Bladder microvascular endothelial cell (primary cell): ENCODE measurements around the gene POLR2E. TPM values are rescaled to one million over a fixed set of nuclear protein-coding genes. Genes with fewer than 3 reads are reported as not detected.

Experiments
- total RNA-seq: library from RNA; depleted of rRNA; stranded (reverse); fragments of >200 nt; gene quantifications from 2 replicates; pipeline ENCODE4 v1.2.3, GENCODE V29; 2014

The POLR2E gene
- 70.6 and 138 TPM in 2 replicates for total RNA-seq

GRCh38 chr19:1094978-1095701 is at the start of gene POLR2E:
Gene POLR2E, minus strand, starts transcription at chr19:1095375. Its CDS starts 60 bp downstream, at chr19:1095315.

GRCh38 chr19:1103708-1104310 is 8.6 kb upstream of the POLR2E start, which contains the start of gene GPX4:
Gene GPX4, plus strand, starts transcription at chr19:1103994. Its CDS starts 50 bp downstream, at chr19:1104044.

GRCh38 chr19:1066748-1067340 is 28.3 kb downstream of the POLR2E start, which contains the start of gene ARHGAP45:
Gene ARHGAP45, plus strand, starts transcription at chr19:1067167. Its CDS starts 239 bp downstream, at chr19:1067406.

GRCh38 chr19:1039646-1040475 is 55.3 kb downstream of the POLR2E start, which contains the start of gene ABCA7:
Gene ABCA7, plus strand, starts transcription at chr19:1040107. Its CDS starts 1,255 bp downstream, at chr19:1041362.

Other genes with a start within 250 kb of the POLR2E start
- not detected in 2 replicates for gene ELANE, start 243.1 kb downstream of the POLR2E start, total RNA-seq
- gene CFD, start 235.7 kb downstream of the POLR2E start, total RNA-seq: 1.5 and 1.8 TPM in 2 replicates
- 18.3 and 54.2 TPM in 2 replicates for gene MED16, start 202.2 kb downstream of the POLR2E start, total RNA-seq
- gene RNU6-9, start 201.9 kb downstream of the POLR2E start, total RNA-seq: not detected in 2 replicates
- 17.5 and 33.3 TPM in 2 replicates for gene R3HDM4, start 182.2 kb downstream of the POLR2E start, total RNA-seq
- not detected in 2 replicates for gene KISS1R, start 178.0 kb downstream of the POLR2E start, total RNA-seq
- gene ARID3A, start 169.3 kb downstream of the POLR2E start, total RNA-seq: 9.2 and 16.4 TPM in 2 replicates
- 72.4 and 77.4 TPM in 2 replicates for gene WDR18, start 111.0 kb downstream of the POLR2E start, total RNA-seq
- 0.50 and 0.97 TPM in 2 replicates for gene GRIN3B, start 95.0 kb downstream of the POLR2E start, total RNA-seq
- gene TMEM259, start 74.3 kb downstream of the POLR2E start, total RNA-seq: 37.9 and 71.6 TPM in 2 replicates
- gene RNU6-2, start 73.9 kb downstream of the POLR2E start, total RNA-seq: not detected in 2 replicates
- 120 and 249 TPM in 2 replicates for gene CNN2, start 68.8 kb downstream of the POLR2E start, total RNA-seq
- gene ABCA7, start 55.3 kb downstream of the POLR2E start, total RNA-seq: 6.2 and 7.8 TPM in 2 replicates
- 50.0 and 78.8 TPM in 2 replicates for gene ARHGAP45, start 28.2 kb downstream of the POLR2E start, total RNA-seq
- gene GPX4, start 8.6 kb upstream of the POLR2E start, total RNA-seq: 397 and 445 TPM in 2 replicates
- gene SBNO2, start 78.9 kb upstream of the POLR2E start, total RNA-seq: 29.0 and 60.5 TPM in 2 replicates
- gene STK11, start 110.4 kb upstream of the POLR2E start, total RNA-seq: 87.0 and 87.3 TPM in 2 replicates
- gene CBARP, start 142.6 kb upstream of the POLR2E start, total RNA-seq: 0.81 and 3.0 TPM in 2 replicates
- 31.1 and 39.6 TPM in 2 replicates for gene ATP5F1D, start 146.4 kb upstream of the POLR2E start, total RNA-seq
- gene MIDN, start 153.2 kb upstream of the POLR2E start, total RNA-seq: 9.9 and 15.6 TPM in 2 replicates
- 65.4 and 95.7 TPM in 2 replicates for gene CIRBP, start 174.0 kb upstream of the POLR2E start, total RNA-seq
- gene FAM174C, start 180.2 kb upstream of the POLR2E start, total RNA-seq: 13.4 and 18.3 TPM in 2 replicates
- 0.19 TPM in 1 of 2 replicates, not detected in the other for gene EFNA2, start 190.5 kb upstream of the POLR2E start, total RNA-seq